Measurements from ENCODE around the gene DAB2. TPM values are rescaled to one million over a fixed set of nuclear protein-coding genes. Genes with fewer than 3 reads are reported as not detected.
"Not testable (repeated sequence)": the region's sequence is repeated elsewhere in the genome, so short reads cannot be mapped to it uniquely, and the experiment has no call there.

Gene DAB2
- total and polyA plus RNA-seq, 4 donors = 10.0 to 25.6 (median 16.1) TPM

GRCh38 chr5:39411985-39412384, 12.8 kb downstream of the DAB2 start (continued):
- no peak for TF ChIP-seq REST (IDR thresholded peaks at IDR 0.05)

- Histone ChIP-seq H3K9me3 (ENCODE audit: control insufficient read depth in 4 of 4, low read length in 3 of 4) (no peaks in the 10 kb centered on the region), H3K27ac (ENCODE audit: low read depth in 1 of 2, low read length in 2 of 2) (no peak overlapping the region), H3K4me3 (ENCODE audit: low read depth in 1 of 3, low read length in 3 of 3) (no peak overlapping the region), H3K9ac (ENCODE audit: low read depth in 1 of 2, low read length in 2 of 2) (no peak overlapping the region), H3K27me3 (ENCODE audit: control insufficient read depth in 4 of 4, insufficient read depth in 4 of 4, low read length in 3 of 4) (no peaks in the 10 kb centered on the region), H3K36me3 (ENCODE audit: control insufficient read depth in 4 of 4, insufficient read depth in 3 of 4, low read depth in 1 of 4, low read length in 3 of 4) (no peaks in the 10 kb centered on the region), H3K4me1 (ENCODE audit: control insufficient read depth in 4 of 4, insufficient read depth in 4 of 4, low read length in 3 of 4) (no peaks in the 10 kb centered on the region)
- TF ChIP-seq YY1 (IDR thresholded peaks at IDR 0.05) (no peak), JUND (IDR thresholded peaks at IDR 0.05) (peak; percentile 36 to 40)
- WGBS = 53% methylated on average over 1 of the region's 1 CpG
- DNase-seq (ENCODE audit: low spot score) = no peak
Measured at GRCh38 chr5:39411061-39411460, 13.7 kb downstream of the DAB2 start.

GRCh38 chr5:39409033-39409432, 15.7 kb downstream of the DAB2 start:
- DNase-seq (ENCODE audit: low spot score) = no peak
- no peak overlapping the region for H3K9ac ChIP-seq (ENCODE audit: low read depth in 1 of 2, low read length in 2 of 2)
- 74% methylated on average over 1 of the region's 1 CpG for WGBS
- no peak overlapping the region for H3K27ac ChIP-seq (ENCODE audit: low read depth in 1 of 2, low read length in 2 of 2)
- no peaks in the 10 kb centered on the region for H3K9me3 ChIP-seq (ENCODE audit: control insufficient read depth in 4 of 4, low read length in 3 of 4)
- no peaks in the 10 kb centered on the region for H3K36me3 ChIP-seq (ENCODE audit: control insufficient read depth in 4 of 4, insufficient read depth in 3 of 4, low read depth in 1 of 4, low read length in 3 of 4)
- no peak for TF ChIP-seq HNF4G (IDR thresholded peaks at IDR 0.05)
- TF ChIP-seq RXRA (IDR thresholded peaks at IDR 0.05) = no peak
- no peak overlapping the region for H3K4me3 ChIP-seq (ENCODE audit: low read depth in 1 of 3, low read length in 3 of 3)
- no peaks in the 10 kb centered on the region for H3K4me1 ChIP-seq (ENCODE audit: control insufficient read depth in 4 of 4, insufficient read depth in 4 of 4, low read length in 3 of 4)
- H3K27me3 ChIP-seq (ENCODE audit: control insufficient read depth in 4 of 4, insufficient read depth in 4 of 4, low read length in 3 of 4) = no peaks in the 10 kb centered on the region

- Histone ChIP-seq H3K27ac (ENCODE audit: low read depth in 1 of 2, low read length in 2 of 2) (no peak overlapping the region), H3K27me3 (ENCODE audit: control insufficient read depth in 4 of 4, insufficient read depth in 4 of 4, low read length in 3 of 4) (no peaks in the 10 kb centered on the region), H3K4me1 (ENCODE audit: control insufficient read depth in 4 of 4, insufficient read depth in 4 of 4, low read length in 3 of 4) (peaks cover 2 to 10% (median 5%) of the 10 kb centered on the region in 4 donors), H3K9ac (ENCODE audit: low read depth in 1 of 2, low read length in 2 of 2) (no peak overlapping the region), H3K4me3 (ENCODE audit: low read depth in 1 of 3, low read length in 3 of 3) (no peak overlapping the region), H3K9me3 (ENCODE audit: control insufficient read depth in 4 of 4, low read length in 3 of 4) (no peaks in the 10 kb centered on the region), H3K36me3 (ENCODE audit: control insufficient read depth in 4 of 4, insufficient read depth in 3 of 4, low read depth in 1 of 4, low read length in 3 of 4) (no peaks in the 10 kb centered on the region)
- 72% methylated on average over 5 of the region's 5 CpGs for WGBS
- no peak for TF ChIP-seq ZBTB33 (IDR thresholded peaks at IDR 0.05)
- no peak for DNase-seq (ENCODE audit: low spot score)
Measured at GRCh38 chr5:39405083-39405843, 19.5 kb downstream of the DAB2 start.

- H3K9ac ChIP-seq (ENCODE audit: low read depth in 1 of 2, low read length in 2 of 2); H3K9me3 ChIP-seq (ENCODE audit: control insufficient read depth in 4 of 4, low read length in 3 of 4); H3K27ac ChIP-seq (ENCODE audit: low read depth in 1 of 2, low read length in 2 of 2); H3K4me3 ChIP-seq (ENCODE audit: low read depth in 1 of 3, low read length in 3 of 3); H3K4me1 ChIP-seq (ENCODE audit: control insufficient read depth in 4 of 4, insufficient read depth in 4 of 4, low read length in 3 of 4); H3K36me3 ChIP-seq (ENCODE audit: control insufficient read depth in 4 of 4, insufficient read depth in 3 of 4, low read depth in 1 of 4, low read length in 3 of 4); H3K27me3 ChIP-seq (ENCODE audit: control insufficient read depth in 4 of 4, insufficient read depth in 4 of 4, low read length in 3 of 4); DNase-seq (ENCODE audit: low spot score): not testable (repeated sequence)
- WGBS = 89% methylated on average over 3 of the region's 3 CpGs
Measured at GRCh38 chr5:39403761-39404160, 21.0 kb downstream of the DAB2 start.

GRCh38 chr5:39402140-39402539, 22.6 kb downstream of the DAB2 start:
- not testable (repeated sequence) for H3K36me3 ChIP-seq (ENCODE audit: control insufficient read depth in 4 of 4, insufficient read depth in 3 of 4, low read depth in 1 of 4, low read length in 3 of 4); H3K9me3 ChIP-seq (ENCODE audit: control insufficient read depth in 4 of 4, low read length in 3 of 4); DNase-seq (ENCODE audit: low spot score); H3K27ac ChIP-seq (ENCODE audit: low read depth in 1 of 2, low read length in 2 of 2); H3K4me1 ChIP-seq (ENCODE audit: control insufficient read depth in 4 of 4, insufficient read depth in 4 of 4, low read length in 3 of 4); H3K4me3 ChIP-seq (ENCODE audit: low read depth in 1 of 3, low read length in 3 of 3); H3K27me3 ChIP-seq (ENCODE audit: control insufficient read depth in 4 of 4, insufficient read depth in 4 of 4, low read length in 3 of 4); H3K9ac ChIP-seq (ENCODE audit: low read depth in 1 of 2, low read length in 2 of 2)

All from liver (tissue), 9 donors.